ENCODE data around the gene MILR1. TPM values are rescaled to one million over a fixed set of nuclear protein-coding genes. Genes with fewer than 3 reads are reported as not detected.
A peak's percentile ranks its signal among the peaks of the same experiment; 100 is the strongest.
"Not testable (repeated sequence)": the region's sequence is repeated elsewhere in the genome, so short reads cannot be mapped to it uniquely, and the experiment has no call there.

MILR1 gene, protein sequence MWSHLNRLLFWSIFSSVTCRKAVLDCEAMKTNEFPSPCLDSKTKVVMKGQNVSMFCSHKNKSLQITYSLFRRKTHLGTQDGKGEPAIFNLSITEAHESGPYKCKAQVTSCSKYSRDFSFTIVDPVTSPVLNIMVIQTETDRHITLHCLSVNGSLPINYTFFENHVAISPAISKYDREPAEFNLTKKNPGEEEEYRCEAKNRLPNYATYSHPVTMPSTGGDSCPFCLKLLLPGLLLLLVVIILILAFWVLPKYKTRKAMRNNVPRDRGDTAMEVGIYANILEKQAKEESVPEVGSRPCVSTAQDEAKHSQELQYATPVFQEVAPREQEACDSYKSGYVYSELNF
- total RNA-seq (2014; rRNA removed) = 36.8 and 52.6 TPM in 2 replicates
- 10.1 TPM for polyA plus RNA-seq (2012)

DNA sequence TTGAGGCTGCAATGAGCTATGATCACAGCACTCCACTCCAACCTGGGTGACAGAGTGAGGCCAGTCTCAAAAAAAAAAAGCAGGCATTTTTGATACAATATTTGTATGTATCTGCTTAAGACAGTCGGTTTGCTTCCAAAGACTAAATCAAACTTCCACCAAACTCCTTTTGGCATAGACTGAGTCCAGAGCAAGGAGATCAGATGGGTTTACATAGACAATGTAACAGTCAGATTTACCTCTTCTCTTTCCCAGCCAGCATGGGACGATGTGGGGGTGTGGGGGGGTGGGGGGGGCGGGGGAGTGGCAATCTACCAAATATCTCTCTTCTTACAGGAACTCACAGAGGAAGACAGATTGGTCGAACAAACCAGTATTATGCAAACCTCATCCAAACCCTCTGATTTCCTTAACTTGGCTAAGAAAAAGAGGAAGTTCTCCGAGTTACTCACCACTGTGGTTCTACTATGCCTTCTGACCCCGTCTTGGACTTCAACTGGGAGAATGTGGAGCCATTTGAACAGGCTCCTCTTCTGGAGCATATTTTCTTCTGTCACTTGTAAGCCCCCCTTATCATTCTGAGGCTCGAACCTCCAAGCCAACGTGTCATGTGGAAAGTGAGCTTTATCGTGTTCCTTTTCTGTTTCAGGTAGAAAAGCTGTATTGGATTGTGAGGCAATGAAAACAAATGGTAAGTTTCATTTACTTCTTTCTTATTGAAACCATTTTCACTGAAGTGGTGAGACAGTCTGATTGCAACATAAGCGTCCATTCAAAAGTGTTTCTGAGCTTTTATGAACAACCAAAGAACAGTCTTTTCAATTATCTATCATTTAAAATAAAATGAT, at the start of gene MILR1:
TSS of gene MILR1 (plus strand) at position 451 of the 848 bp plus-strand sequence. CDS start at position 505, 54 bp downstream.
- peak; percentile 95 for DNase-seq (ENCODE audit: low read depth)

- peak; percentile 59 for DNase-seq (ENCODE audit: low read depth)
These were observed 49.2 kb upstream of the MILR1 start for GRCh38 chr17:64399767-64400156.

DNA sequence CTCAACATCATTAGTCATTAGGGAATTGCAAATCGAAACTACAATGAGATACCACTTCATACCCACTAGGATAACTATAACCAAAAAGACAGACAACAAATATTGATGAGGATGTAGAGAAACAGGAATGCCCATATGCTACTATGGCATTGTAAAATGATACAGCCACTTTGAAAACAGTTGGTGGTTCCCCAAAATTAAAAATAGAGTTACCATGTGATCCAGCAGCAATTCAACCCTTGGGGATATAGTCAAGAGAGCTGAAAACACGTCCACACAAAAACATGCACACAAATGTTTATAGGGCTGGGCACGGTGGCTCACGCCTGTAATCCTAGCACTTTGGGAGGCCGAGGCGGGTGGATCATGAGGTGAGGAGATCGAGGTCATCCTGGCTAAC, 48.3 kb upstream of the MILR1 start:
- DNase-seq (ENCODE audit: low read depth) = no peak

DNA sequence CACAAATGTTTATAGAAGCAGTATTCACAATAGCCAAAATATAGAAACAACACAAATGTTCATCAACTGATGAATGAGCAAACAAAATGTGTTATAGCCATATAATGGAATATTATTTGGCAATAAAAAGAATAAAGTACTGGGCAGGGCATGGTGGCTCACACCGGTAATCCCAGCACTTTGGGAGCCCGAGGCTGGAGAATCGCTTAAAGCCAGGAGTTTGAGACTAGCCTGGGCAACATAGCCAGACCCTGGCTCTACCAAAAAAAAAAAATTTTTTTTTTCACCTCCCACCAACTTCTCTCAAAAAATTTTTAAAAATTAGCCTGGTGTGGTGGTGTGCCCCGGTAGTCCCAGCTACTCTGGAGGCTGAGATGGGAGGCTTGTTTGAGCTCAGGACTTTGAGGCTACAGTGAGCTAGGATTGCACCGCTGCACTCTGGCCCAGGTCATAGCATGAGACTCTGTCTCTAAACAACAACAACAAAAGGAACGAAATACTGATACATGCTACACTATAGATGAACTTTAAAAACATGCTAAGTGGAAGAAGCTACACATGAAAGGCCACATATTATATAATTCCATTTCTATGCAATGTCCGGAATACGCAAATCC, 47.6 kb upstream of the MILR1 start:
- DNase-seq (ENCODE audit: low read depth) = no peak

GRCh38 chr17:64401941-64402340, 47.0 kb upstream of the MILR1 start:
- DNase-seq (ENCODE audit: low read depth) = no peak

GRCh38 chr17:64402469-64402868, 46.4 kb upstream of the MILR1 start:
- no peak for DNase-seq (ENCODE audit: low read depth)

- no peak for DNase-seq (ENCODE audit: low read depth)
These were observed 44.9 kb upstream of the MILR1 start for GRCh38 chr17:64403881-64404460.

DNA sequence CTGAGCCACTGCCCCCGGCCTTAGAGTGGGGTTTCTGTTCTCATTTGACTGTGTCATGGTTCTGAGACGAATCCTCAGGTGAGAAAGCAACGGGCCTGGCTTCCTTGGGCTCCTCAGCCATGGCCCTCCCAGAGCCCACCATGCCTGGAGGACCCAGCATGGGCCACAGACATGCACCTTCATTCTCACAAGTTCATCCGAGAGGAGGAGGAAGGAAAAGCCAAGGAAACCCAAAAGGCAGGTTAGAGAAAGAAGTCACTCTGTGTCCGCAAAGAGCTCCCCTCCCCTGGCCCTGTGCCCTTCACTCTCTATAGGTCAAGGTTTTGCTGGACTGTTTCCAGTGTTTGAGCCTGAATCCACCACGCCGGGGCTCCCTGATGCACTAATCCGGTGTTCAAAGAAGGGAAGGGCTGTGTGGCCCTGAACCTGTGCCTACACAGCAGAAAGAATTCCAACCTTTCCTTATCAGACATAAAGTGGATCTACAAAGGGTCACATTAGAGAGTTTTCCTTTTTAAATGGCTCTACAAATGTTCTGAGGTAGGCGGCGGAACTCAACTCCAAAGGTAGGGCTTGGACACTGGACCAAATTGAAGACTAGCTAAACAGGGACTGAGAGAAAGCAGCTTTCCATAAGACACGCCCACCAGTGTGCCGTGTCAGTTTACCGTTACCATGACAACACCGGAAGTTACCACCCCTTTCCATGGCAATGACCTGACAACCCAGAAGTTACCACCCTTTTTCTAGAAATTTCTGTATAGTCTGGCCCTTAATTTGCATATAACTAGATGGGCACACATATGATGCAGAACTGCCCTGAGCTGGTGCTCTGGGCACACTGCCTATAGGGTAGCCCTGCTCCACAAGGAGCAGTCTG, 42.4 kb upstream of the MILR1 start:
- DNase-seq (ENCODE audit: low read depth) = peak; percentile 51

- DNase-seq (ENCODE audit: low read depth) = no peak
These were observed 38.0 kb upstream of the MILR1 start for GRCh38 chr17:64410750-64411490.

DNA sequence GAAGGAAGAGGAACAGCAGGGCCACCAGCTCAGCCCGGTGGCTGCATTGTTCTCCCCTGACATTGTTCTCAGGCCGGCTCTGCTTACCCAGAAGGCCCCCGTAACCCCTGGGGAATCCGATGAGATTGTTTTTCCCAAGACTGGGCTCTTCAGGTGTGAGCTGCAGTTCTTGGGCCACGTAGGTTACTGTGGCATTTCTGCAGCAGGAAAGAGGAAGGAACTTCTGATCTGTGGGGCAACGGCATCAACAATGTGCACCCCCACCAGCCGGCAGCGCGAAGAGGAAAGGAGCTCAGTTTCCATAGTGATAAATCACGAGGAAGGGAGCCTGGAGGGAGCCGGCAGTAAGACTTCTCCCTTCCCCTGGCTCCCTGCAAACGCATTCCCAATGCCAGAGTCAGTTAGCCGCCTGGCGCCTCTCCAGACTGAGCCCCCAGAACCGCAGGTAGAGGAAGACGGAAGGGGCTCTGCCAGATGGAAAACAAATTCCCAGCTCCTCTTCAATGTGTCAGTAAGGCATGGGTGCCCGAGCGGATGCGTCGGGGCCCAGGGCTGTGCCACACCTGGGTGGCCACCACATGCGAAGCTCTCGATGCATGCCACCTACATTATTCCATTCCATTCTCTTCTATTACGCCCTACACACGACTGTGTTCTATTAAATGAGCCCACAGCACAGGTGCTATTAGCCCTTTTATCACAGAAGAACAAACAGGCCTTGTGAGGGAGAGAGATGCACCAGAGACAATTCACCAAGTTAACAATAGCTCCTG, 36.7 kb upstream of the MILR1 start:
- DNase-seq (ENCODE audit: low read depth) = no peak

DNA sequence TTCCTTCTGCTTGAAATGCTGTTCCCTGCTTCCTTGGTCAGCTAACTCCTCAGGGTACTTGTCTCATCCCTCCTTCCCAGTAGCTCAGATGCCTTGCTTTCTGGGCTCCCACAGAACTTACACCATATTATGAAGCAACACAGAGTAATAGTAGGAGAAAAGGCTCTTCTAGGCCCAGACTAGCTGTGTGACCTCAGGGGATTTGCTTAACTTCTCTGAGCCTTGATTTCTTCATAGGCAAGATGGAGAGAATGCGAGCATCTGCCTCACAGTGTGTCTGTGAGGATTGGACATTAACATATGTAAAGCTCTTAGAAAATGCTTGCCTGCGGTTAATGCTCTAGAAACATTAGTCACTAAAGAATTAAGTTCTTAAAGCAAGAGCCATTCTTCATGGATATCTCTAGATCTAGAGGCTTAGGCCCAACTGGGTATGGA, 36.0 kb upstream of the MILR1 start:
- no peak for DNase-seq (ENCODE audit: low read depth)

DNA sequence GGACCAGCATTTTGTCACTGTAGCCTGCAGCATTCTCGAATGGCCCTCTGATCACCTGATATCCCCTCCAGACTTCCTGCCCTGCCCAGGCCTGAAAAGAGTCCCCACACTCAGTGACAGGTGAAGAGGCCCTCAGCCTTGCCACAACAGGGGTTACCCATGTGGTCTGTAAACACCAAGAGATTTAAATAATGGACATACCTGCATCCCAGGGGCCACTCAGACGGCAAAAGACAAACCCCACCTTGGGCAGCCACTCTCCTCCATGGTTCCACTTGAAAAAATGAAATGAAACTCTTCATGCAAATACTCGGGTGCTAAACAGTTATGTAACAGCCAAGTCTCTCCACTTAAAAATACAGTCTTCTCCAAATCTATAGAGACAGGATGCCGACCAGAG, 35.4 kb upstream of the MILR1 start:
- DNase-seq (ENCODE audit: low read depth) = no peak

DNA sequence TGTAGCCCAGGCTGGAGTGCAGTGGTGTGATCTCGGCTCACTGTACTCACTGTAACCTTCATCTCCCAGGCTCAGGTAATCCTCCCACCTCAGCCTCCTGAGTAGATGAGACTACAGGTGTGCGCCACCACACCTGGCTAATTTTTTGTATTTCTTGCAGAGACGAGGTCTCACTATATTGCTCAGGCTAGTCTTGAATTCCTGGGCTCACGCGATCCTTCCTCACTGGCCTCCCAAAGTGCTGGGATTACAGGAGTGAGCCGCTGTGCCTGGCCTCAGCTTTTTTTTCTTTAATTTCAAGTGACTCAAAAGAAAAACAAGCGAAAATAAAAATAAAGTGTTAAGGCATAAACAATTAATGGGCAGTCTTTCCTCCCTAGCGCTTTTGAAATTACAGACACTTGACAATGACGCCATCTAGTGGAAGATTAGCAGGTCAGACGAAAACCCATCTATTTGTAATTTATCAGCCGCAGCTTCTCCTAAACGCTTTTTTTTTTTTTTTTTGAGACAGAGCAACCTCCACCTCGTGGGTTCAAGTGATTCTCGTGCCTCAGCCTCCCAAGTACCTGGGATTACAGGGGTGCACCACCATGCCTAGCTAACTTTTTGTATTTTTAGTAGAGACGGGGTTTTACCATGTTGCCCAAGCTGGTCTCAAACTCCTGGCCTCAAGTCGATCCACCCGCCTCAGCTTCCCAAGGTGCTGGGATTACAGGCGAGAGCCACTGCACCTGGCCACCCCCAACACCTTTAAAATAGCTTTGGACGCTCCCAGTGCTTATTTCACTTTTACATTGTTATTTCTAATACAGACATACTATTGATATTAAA, 30.2 kb upstream of the MILR1 start:
- DNase-seq (ENCODE audit: low read depth) = peak; percentile 86

- DNase-seq (ENCODE audit: low read depth) = peak; percentile 88
These were observed 28.7 kb upstream of the MILR1 start for GRCh38 chr17:64420143-64420670.

- DNase-seq (ENCODE audit: low read depth) = not testable (repeated sequence)
These were observed 26.8 kb upstream of the MILR1 start for GRCh38 chr17:64422121-64422520.

- DNase-seq (ENCODE audit: low read depth) = no peak
These were observed 25.0 kb upstream of the MILR1 start for GRCh38 chr17:64423881-64424280.

DNA sequence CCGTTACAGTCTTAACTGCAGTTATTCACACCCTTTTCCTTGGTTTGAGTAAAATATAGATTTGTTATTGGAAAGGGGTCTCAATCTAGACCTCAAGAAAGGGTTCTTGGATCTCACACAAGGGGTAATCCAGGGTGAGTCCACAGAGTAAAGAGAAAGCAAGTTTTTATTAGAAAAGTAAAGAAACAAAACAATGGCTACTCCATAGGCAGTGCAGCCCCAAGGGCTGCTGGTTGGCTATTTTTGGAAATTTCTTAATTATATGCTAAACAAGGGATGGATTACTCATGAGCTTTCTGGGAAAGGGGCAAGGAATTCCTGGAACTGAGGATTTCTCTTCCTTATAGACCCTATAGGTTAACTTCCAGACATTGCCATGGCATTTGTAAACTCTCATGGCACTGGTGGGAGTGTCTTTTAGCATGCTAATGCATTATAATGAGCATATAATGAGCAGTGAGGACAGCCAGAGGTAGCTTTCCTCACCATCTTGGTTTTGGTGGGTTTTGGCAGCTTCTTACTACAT, 24.5 kb upstream of the MILR1 start:
- DNase-seq (ENCODE audit: low read depth) = no peak

DNA sequence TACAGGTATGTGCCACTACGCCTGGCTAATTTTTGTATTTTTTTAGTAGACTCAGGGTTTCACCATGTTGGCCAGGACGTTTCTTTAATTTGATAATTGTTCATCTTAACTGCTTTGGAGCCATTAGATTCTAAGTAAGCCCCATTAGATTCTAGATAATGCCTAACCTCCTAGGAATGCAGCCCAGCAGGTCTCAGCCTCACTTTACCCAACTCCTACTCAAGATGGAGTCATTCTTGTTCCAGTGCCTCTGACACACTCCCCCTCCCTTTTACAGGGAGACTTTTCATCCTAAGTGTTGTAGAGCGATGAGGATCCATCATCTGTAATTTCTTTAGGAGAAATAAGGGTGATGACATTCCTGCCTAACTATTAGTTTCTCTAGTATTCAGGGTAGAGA, 23.7 kb upstream of the MILR1 start:
- no peak for DNase-seq (ENCODE audit: low read depth)

All from LHCN-M2 (cell line).